SJCRH30 (cell line): ENCODE measurements around the gene PIEZO2. TPM values are rescaled to one million over a fixed set of nuclear protein-coding genes. Genes with fewer than 3 reads are reported as not detected.
A peak's percentile ranks its signal among the peaks of the same experiment; 100 is the strongest.

Source experiments
- DNase-seq, 2 experiments: peaks; one replicate each; pipeline ENCODE4 v3.0.0-alpha.2; 2015 to 2020
- H3K27ac ChIP-seq: fragments of 250-450 bp; sonication (Bioruptor Pico); 2 replicates; pipeline ENCODE4 v1.5.1; 2020; ENCODE audit warnings: mild to moderate bottlenecking, moderate library complexity
- H3K27me3 ChIP-seq: fragments of 250-450 bp; sonication (Bioruptor Pico); 2 replicates; pipeline ENCODE4 v1.5.1; 2020; ENCODE audit warnings: mild to moderate bottlenecking, moderate library complexity
- H3K36me3 ChIP-seq: fragments of 250-450 bp; sonication (Bioruptor Pico); 2 replicates; pipeline ENCODE4 v1.5.1; 2020; ENCODE audit warnings: mild to moderate bottlenecking, moderate library complexity
- H3K4me1 ChIP-seq: fragments of 250-450 bp; sonication (Bioruptor Pico); 2 replicates; pipeline ENCODE4 v1.5.1; 2020; ENCODE audit warnings: mild to moderate bottlenecking, moderate library complexity
- H3K4me3 ChIP-seq: fragments of 250-450 bp; sonication (Bioruptor Pico); 2 replicates; pipeline ENCODE4 v1.5.1; 2020; ENCODE audit warnings: mild to moderate bottlenecking, moderate library complexity
- H3K9me3 ChIP-seq: fragments of 250-450 bp; sonication (Bioruptor Pico); replicated peaks from 2 replicates; pipeline ENCODE4 v1.5.1; 2020; ENCODE audit warnings: mild to moderate bottlenecking, moderate library complexity
- total RNA-seq: library from RNA; depleted of rRNA; stranded (reverse); fragments of >200 nt; shearing (Covaris generic); gene quantifications from 2 replicates; pipeline ENCODE4 v1.2.3, GENCODE V29; 2014

PIEZO2 gene
- total RNA-seq, 1 experiment from 2014 or later = 0.32 TPM

DNA sequence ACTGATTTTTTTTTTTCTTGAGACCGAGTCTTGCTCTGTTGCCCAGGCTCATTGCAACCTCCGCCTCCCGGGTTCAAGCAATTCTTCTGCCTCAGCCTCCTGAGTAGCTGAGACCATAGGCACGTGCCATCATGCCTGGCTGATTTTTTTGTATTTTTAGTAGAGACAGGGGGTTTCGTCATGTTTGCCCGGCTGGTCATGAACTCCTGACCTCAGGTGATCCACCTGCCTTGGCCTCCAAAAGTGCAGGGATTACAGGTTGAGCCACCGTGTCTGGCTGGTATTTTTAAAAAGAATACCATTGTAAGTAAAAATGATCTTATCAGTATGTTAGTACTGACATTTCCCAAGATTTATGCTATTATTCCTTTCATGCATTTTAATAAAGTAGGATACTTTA is 105.7 kb downstream of the PIEZO2 start:
- Histone ChIP-seq H3K4me3 (no peak overlapping the region), H3K9me3 (no peaks in the 10 kb centered on the region), H3K27me3 (no peaks in the 10 kb centered on the region), H3K27ac (no peak overlapping the region), H3K4me1 (peaks cover 9% of the 10 kb centered on the region; the same call in 1 of the 2 replicates), H3K36me3 (no peaks in the 10 kb centered on the region)
- no peak for DNase-seq

DNA sequence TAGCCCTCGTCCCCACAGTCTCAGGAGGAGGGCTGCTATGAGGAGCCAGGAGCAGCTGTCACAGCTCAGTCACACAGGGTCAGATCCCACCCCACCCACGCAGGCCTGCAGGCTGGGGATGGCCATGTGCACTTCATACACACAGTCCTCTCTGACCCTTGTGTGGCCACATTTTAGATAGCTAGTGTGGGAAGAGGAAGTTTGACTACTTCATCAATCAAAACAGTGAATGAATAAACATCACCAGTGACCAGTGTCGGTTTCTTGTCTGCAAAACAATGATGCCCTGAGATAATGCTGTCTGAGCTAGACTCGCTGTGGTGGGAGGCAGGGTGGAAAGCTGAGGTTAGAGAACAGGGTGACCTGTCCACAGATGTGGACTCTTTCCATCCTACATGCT is 107.1 kb downstream of the PIEZO2 start:
- H3K27ac ChIP-seq = no peak overlapping the region; the same call in 1 of the 2 replicates
- no peaks in the 10 kb centered on the region for H3K9me3 ChIP-seq
- peaks cover 9% of the 10 kb centered on the region; the same call in 1 of the 2 replicates for H3K4me1 ChIP-seq
- no peak overlapping the region for H3K4me3 ChIP-seq
- H3K27me3 ChIP-seq = no peaks in the 10 kb centered on the region
- no peaks in the 10 kb centered on the region for H3K36me3 ChIP-seq
- DNase-seq = peak; percentile 30 to 45

DNA sequence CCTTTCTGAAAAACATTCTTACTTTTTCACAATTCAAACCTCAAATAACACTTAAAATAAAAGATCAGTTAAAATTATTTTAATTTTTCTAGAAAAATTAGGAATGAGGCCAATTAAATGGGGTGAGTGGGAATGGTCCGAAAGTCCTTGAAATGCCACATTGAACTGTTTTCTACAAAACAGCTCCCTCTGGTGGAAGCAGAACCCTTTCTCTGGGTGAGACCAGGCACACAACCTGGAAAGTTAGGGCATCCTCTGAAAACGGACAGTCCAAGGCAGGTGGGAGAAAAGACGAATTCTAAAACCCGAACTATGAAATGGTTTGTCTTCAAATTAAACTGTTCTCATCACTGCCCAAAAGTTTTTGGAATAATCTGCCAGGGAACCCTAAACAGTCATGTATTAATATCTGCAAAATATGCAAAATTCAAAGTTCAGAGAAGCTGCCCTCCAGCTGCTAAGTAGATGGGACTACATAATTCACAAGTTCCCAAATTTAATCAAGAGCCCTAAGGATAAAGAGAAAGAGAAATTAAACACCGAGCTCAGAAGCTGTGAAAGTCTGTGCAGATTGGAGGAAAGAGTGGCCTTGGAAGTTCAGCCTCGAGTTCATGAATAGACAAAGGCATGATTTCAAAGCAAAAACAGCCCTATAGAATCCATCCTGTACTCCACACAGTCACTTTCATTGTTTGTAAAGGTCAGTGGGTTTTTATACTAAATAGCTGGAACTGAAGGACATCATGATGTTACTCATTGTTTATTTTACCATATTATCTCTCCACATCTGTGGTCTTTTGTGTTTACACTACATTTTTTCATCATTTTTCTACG is 108.3 kb downstream of the PIEZO2 start:
- H3K27ac ChIP-seq = peak overlapping the region; percentile 32; the same call in 1 of the 2 replicates
- no peaks in the 10 kb centered on the region for H3K27me3 ChIP-seq
- H3K4me3 ChIP-seq = no peak overlapping the region
- no peaks in the 10 kb centered on the region for H3K36me3 ChIP-seq
- H3K9me3 ChIP-seq = no peaks in the 10 kb centered on the region
- peaks cover 9% of the 10 kb centered on the region; the same call in 1 of the 2 replicates for H3K4me1 ChIP-seq
- peak; percentile 38 to 70 for DNase-seq

DNA sequence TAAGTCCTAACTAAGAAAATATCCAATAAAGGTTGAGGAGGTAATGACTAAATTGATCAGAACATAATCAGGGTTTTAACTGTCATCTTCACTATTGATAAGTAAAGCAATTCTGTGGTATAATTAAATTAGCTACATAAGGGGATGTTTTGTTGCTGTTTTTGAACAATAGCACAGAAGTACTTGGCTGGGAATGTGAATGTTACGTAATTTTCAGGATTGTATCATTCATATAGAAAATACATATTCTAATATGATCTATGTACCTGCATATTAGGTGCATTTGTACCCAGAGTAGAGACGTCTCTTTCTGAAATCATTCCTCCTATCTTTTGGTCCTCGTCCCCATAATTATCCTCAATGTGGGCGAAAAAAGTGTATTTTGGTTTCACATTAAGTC is 109.0 kb downstream of the PIEZO2 start:
- Histone ChIP-seq H3K36me3 (no peaks in the 10 kb centered on the region), H3K27me3 (no peaks in the 10 kb centered on the region), H3K27ac (no peak overlapping the region), H3K4me1 (peaks cover 9% of the 10 kb centered on the region; the same call in 1 of the 2 replicates), H3K4me3 (no peak overlapping the region), H3K9me3 (no peaks in the 10 kb centered on the region)
- DNase-seq = no peak

DNA sequence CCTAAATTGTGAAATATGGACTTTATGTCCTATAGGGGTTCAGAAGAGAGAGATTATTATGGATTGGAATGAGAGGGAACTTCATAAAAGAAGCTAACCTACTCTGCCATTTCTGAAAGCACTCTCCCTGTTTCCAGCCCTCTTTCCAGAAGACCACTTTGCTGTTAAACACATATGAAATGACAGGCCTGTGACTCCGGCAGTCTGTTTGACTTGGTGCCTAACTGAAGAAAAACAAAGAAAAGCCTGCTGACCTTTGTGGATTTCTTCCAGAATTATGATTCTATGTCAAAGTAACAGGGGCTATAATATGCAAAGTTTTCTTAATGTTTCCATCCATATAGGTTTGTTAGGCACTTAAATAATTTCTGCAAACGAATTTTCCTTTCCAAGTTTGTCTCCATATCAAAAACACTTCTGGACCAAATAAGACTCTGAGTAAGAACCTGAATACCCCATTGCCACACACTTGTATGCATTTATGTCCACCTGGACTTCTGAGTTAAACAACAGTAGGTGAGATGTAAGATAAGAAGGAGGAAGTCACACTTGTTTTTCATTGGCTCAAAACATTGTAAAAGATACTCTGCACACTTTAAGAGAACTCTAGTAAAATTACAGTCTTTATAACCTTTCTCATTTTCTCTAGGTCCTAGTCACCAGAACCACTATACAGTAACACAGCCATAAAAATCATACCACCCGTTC is 111.7 kb downstream of the PIEZO2 start:
- no peaks in the 10 kb centered on the region for H3K9me3 ChIP-seq
- no peak overlapping the region for H3K27ac ChIP-seq
- no peak for DNase-seq
- H3K27me3 ChIP-seq = no peaks in the 10 kb centered on the region
- H3K4me1 ChIP-seq = peaks cover 9% of the 10 kb centered on the region; the same call in 1 of the 2 replicates
- no peaks in the 10 kb centered on the region for H3K36me3 ChIP-seq
- no peak overlapping the region for H3K4me3 ChIP-seq

DNA sequence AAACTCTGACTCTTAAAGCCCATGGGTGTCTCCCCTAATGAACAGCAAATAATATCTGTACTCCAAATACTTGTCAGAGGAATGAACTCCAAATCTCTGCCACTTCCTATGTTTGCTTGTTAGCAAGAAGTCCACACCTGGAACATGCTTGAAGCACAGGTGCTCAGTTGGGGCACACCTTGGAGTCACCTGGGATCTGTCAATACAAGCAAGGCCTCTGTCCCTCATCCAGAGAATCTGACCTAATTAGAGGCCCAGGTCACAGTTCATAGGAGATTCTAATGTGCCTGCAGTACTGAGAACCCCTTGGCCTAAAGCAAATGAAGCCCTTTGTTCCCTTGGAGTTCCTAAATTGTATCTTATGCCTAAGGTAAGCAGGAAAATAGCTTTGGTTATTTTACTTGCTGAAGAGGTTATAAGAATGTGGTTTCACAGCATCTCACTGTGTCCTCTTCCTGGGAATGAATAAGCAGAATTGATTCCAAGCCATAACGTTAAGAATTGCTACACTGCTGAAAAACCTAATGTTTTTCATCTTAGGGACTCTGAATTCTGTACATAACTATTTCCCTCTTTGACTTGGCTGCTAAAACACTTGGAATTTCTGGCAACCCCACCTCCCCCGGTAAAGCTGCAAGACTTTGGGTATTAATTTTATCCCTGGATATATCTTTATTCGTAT is 113.4 kb downstream of the PIEZO2 start:
- DNase-seq = no peak
- Histone ChIP-seq H3K36me3 (no peaks in the 10 kb centered on the region), H3K27ac (no peak overlapping the region), H3K4me3 (no peak overlapping the region), H3K27me3 (no peaks in the 10 kb centered on the region), H3K9me3 (no peaks in the 10 kb centered on the region), H3K4me1 (no peaks in the 10 kb centered on the region)

DNA sequence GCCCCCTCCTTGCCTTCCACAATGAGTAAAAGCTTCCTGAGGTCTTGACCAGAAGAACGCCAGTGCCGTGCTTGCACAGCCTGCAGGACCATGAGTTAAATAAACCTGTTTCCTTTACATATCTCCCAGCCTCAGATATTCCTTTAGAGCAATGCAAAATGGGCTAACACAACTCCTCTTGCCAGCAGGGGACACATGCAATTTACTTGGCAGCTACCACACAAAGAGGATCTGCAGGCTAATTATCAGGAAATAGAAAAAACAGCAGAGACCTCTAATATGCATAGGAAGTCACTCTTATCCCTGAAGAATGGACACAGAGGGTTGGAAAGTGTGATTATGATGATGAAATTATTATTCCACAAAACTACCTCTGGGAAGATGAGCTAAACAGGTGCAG is 114.0 kb downstream of the PIEZO2 start:
- DNase-seq = no peak
- Histone ChIP-seq H3K27me3 (no peaks in the 10 kb centered on the region), H3K9me3 (no peaks in the 10 kb centered on the region), H3K4me1 (no peaks in the 10 kb centered on the region), H3K4me3 (no peak overlapping the region), H3K36me3 (no peaks in the 10 kb centered on the region), H3K27ac (no peak overlapping the region)

DNA sequence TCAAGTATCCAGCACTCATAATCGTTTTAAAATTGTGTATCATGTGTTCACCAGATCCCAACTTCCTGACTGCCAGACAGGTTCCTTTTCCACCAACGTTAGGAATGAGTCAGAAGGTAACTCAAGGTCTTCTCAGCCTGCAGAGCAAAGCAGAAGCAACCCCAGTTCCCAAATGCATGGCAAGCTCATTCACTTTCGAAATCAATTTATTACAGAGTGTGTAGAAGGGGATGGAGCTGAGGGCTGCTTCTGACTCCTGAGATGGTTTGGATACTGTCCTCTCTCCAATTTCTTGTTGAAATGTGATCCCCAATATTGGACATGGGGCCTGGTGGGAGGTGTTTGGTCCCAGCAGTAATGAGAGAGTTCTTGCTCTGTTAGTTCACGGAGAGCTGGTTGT is 114.5 kb downstream of the PIEZO2 start:
- H3K27ac ChIP-seq = no peak overlapping the region
- H3K27me3 ChIP-seq = no peaks in the 10 kb centered on the region
- H3K4me3 ChIP-seq = no peak overlapping the region
- H3K4me1 ChIP-seq = no peaks in the 10 kb centered on the region
- DNase-seq = no peak
- H3K9me3 ChIP-seq = no peaks in the 10 kb centered on the region
- H3K36me3 ChIP-seq = no peaks in the 10 kb centered on the region

DNA sequence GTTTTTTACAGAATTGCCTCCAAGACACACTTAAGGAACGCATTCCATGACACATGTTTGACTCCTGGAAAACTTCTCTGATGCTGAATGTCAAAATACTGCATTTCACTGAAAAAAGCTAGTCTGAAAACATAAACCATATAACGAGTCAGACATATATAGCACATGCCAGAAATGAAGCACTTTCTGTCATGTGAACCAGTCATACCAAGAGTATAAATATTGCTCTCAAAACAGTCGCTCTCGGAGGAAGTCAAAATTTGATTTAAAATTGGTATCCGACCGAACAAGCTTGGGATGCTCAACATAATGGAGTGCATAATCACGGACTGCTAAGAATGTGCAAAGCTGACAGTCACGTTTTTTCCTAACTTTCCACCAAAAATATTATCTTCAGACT is 115.9 kb downstream of the PIEZO2 start:
- Histone ChIP-seq H3K27ac (no peak overlapping the region), H3K36me3 (no peaks in the 10 kb centered on the region), H3K9me3 (no peaks in the 10 kb centered on the region), H3K4me3 (no peak overlapping the region), H3K27me3 (no peaks in the 10 kb centered on the region), H3K4me1 (no peaks in the 10 kb centered on the region)
- no peak for DNase-seq

DNA sequence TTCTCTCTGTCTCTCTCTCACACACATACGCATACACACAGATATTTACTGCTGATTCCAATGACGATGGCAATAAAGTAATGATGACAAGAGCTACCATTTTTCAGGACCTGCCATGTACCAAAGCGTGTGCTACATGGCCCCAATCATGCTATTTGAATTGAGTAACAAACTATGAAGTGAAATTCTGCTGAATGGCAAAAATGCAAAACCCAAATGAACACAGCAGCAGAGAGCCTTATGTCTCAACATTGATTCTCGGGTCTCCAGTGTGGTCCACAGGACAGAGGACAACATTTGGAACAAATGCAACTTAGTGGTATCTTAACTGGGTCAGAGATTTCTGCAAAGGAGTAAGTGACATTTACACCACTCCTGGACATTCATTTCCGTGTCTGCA is 117.4 kb downstream of the PIEZO2 start:
- no peak overlapping the region for H3K27ac ChIP-seq
- no peak overlapping the region for H3K4me3 ChIP-seq
- H3K4me1 ChIP-seq = no peaks in the 10 kb centered on the region
- H3K27me3 ChIP-seq = no peaks in the 10 kb centered on the region
- no peaks in the 10 kb centered on the region for H3K36me3 ChIP-seq
- no peaks in the 10 kb centered on the region for H3K9me3 ChIP-seq
- no peak for DNase-seq

DNA sequence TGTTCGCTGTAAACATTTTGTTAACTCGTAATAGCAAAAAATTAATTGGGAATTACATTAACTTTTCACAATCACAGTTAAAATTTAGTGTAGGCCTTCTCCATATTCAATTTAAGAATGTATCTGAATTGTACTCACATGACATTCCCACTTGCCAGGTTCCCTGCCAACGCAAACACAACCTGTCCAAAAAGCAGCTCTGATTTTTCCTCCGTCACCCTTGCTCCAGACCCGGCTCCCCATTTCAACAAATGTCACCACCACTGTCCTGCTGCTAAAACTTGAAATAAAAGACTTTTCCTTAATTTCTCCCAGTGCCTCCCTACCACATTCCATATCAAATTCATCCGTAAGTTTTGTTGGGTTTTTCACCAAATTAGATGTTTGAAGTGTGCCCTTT is 120.3 kb downstream of the PIEZO2 start:
- no peak overlapping the region for H3K27ac ChIP-seq
- no peak overlapping the region for H3K4me3 ChIP-seq
- no peaks in the 10 kb centered on the region for H3K4me1 ChIP-seq
- DNase-seq = no peak
- H3K36me3 ChIP-seq = no peaks in the 10 kb centered on the region
- H3K27me3 ChIP-seq = no peaks in the 10 kb centered on the region
- no peaks in the 10 kb centered on the region for H3K9me3 ChIP-seq

DNA sequence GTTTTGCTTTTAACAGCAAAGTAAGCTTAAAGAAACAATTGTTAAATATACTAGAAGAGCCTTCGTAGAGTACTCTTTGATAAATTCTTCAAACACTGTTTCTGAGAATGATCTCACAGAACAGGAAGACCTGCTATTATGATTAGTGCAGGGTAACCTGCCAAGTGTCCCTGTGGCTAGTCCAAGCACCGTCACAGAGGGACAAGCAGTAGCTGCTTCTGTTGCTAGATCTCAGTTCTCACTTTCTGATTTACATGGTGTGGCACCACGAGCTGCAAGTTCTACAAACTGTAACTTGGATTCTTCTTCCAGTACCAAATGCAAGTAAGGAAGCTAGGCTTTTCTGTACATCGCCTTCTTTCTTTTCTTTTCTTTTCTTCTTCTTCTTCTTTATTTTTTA is 121.5 kb downstream of the PIEZO2 start:
- H3K4me3 ChIP-seq = no peak overlapping the region
- H3K4me1 ChIP-seq = no peaks in the 10 kb centered on the region
- H3K36me3 ChIP-seq = no peaks in the 10 kb centered on the region
- no peaks in the 10 kb centered on the region for H3K27me3 ChIP-seq
- H3K27ac ChIP-seq = no peak overlapping the region
- H3K9me3 ChIP-seq = no peaks in the 10 kb centered on the region
- no peak for DNase-seq

DNA sequence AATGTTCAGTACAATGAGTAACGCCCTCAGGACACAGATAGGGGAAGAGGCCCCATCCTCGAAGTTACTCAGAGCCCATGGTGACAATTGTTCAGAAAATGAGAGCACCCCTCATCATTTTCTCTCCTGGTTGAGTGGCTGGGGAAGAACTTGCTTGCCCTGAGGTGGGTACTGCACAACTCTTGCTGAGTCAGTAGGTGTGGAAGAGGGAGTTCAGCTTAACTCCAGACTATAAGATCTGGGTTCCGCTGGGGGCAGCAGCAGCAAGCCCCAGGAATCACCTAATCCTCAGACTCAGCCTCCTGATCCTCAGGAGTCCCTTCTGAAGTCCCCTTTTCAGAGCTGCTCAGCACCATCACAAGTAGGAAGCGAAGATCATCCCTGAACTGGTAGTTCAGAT is 123.7 kb downstream of the PIEZO2 start:
- no peaks in the 10 kb centered on the region for H3K9me3 ChIP-seq
- no peaks in the 10 kb centered on the region for H3K36me3 ChIP-seq
- H3K27me3 ChIP-seq = no peaks in the 10 kb centered on the region
- no peaks in the 10 kb centered on the region for H3K4me1 ChIP-seq
- no peak overlapping the region for H3K27ac ChIP-seq
- no peak overlapping the region for H3K4me3 ChIP-seq
- no peak for DNase-seq

DNA sequence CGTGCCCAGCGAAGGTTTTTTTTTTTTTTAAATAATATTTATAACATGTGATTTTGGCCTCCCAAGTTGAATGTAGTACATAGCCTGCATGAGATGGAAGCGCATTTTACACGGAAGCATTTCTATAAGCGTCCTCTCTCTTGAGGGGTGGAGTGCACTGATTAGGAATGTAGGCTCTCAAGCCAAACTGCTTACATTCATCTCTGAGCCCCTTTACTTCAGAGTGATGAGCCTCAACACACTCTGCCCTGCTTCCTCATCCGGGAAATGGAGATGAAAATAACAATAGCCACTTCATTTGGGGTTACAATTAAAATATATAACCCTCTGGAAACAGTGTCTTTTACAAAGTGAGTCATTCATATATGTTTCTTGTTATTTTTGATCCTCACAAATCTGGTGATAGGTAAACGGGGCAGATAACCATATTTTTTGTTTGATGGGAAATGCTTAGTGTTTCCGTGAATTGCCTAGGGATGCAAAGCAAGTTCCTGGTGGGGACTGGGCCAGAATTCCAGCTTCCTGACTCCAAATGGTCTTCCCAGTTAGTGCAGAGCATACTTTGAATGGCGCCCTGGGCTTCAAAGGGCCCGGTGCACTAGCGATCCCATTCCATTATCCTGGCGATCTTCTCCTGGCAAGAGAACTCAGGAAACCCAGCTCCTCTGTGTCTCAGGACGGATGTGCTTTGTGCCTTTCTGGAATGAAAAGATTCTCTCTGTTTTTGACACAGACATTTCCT is 124.3 kb downstream of the PIEZO2 start:
- no peak overlapping the region for H3K27ac ChIP-seq
- no peaks in the 10 kb centered on the region for H3K36me3 ChIP-seq
- H3K4me1 ChIP-seq = no peaks in the 10 kb centered on the region
- no peaks in the 10 kb centered on the region for H3K27me3 ChIP-seq
- H3K4me3 ChIP-seq = no peak overlapping the region
- H3K9me3 ChIP-seq = no peaks in the 10 kb centered on the region
- no peak for DNase-seq
